ENCODE data around the gene STX8. TPM values are rescaled to one million over a fixed set of nuclear protein-coding genes. Genes with fewer than 3 reads are reported as not detected.

The STX8 gene
- total RNA-seq, 2 experiments from 2014 or later, result 59.6 to 71.5 TPM

DNA sequence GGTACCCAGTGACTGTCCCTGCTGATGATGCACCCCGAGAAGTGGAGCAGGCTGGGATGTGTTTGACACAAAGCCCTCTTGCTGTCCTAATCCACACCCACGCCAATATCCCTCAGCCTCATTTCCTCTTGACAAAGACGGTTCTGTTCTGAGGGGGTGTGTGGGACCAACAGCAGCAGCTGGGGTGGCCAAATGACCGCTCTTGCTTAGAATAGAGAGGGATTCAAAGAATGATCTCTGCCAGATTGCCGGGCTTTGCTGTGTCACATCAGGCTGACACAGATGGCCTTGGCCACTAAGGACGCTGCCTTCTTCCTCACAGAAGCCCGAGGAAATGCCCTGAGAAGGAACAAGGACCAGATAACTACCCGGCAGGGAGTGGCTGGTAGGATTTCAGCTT lies 303.6 kb downstream of the STX8 start:
- H3K9me3 Mint-ChIP-seq, result no peaks in the 10 kb centered on the region
- no peak overlapping the region for H3K27ac Mint-ChIP-seq
- TF ChIP-seq, protein P1, sequence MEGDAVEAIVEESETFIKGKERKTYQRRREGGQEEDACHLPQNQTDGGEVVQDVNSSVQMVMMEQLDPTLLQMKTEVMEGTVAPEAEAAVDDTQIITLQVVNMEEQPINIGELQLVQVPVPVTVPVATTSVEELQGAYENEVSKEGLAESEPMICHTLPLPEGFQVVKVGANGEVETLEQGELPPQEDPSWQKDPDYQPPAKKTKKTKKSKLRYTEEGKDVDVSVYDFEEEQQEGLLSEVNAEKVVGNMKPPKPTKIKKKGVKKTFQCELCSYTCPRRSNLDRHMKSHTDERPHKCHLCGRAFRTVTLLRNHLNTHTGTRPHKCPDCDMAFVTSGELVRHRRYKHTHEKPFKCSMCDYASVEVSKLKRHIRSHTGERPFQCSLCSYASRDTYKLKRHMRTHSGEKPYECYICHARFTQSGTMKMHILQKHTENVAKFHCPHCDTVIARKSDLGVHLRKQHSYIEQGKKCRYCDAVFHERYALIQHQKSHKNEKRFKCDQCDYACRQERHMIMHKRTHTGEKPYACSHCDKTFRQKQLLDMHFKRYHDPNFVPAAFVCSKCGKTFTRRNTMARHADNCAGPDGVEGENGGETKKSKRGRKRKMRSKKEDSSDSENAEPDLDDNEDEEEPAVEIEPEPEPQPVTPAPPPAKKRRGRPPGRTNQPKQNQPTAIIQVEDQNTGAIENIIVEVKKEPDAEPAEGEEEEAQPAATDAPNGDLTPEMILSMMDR (IDR thresholded peaks at IDR 0.05), result no peak
- H3K36me3 Mint-ChIP-seq (ENCODE audit: low read depth), result peaks cover 1% of the 10 kb centered on the region
- CTCF ChIA-PET, result no interaction called here
- no peak for DNase-seq
- no peak for ATAC-seq
- H3K4me3 Mint-ChIP-seq, result no peak overlapping the region
- H3K27me3 Mint-ChIP-seq, result no peaks in the 10 kb centered on the region
- POLR2A ChIA-PET, result no interaction called here
- H3K4me1 Mint-ChIP-seq (ENCODE audit: low read depth), result peaks cover 29% of the 10 kb centered on the region
- intact Hi-C loops (cut with micrococcal nuclease), result no loop called here

DNA sequence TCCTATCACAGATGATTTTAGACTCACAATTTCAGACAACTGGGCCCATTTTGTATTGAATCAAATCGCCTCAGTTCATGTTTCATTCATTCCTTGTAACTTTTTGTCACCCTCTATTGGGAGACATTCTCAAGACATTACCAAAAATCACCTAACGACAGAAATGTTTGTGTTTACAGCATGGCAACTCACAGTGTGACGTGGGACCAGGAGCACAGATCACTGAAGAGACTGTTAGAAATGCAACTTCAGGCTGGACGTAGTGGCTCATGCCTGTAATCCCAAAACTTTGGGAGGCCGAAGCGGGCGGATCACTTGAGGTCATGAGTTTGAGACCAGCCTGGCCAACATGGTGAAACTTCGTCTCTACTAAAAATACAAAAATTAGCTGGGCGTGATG lies 304.7 kb downstream of the STX8 start:
- Mint-ChIP-seq H3K36me3 (ENCODE audit: low read depth) (no peaks in the 10 kb centered on the region), H3K9me3 (no peaks in the 10 kb centered on the region), H3K4me1 (ENCODE audit: low read depth) (peaks cover 29% of the 10 kb centered on the region), H3K27ac (no peak overlapping the region), H3K27me3 (no peaks in the 10 kb centered on the region), H3K4me3 (no peak overlapping the region)
- ATAC-seq (no peak), DNase-seq (no peak)
- POLR2A ChIA-PET, result no interaction called here
- intact Hi-C loops (cut with micrococcal nuclease), result no loop called here
- CTCF ChIA-PET, result no interaction called here
- TF ChIP-seq, protein P1 (IDR thresholded peaks at IDR 0.05), result no peak

DNA sequence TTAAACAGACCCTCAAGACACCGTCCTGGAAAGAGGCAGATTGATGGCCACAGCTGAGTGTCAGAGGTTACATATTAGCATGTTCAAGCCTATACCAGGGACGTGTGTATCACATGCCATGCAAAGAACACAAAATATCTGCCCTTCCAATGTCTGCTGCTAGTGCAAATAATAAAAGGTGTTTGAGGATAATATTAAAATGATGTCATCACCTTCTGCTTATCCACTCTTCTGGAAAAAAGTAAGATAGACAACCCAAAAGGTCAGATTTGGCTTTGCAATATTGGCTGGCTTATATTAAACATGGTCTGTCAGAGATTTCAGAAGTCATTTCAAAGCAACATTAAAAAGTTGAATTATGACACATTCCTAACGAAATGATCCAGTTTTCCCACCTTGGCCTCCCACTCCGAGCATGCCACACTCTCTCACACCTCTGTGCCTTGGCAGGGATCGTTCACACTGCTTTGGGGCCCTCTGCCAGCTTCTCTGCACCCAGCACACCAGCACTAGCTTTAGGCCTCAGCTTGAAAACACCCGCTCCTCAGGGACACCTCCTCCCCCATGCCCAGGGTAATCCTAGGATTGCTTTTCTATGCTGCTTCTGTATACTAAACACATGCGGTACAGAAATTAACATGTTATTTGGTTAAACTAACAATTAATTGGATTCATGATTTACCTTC lies 306.1 kb downstream of the STX8 start:
- Mint-ChIP-seq H3K4me3 (no peak overlapping the region), H3K36me3 (ENCODE audit: low read depth) (peaks cover 2% of the 10 kb centered on the region), H3K27ac (no peak overlapping the region), H3K4me1 (ENCODE audit: low read depth) (peaks cover 24% of the 10 kb centered on the region), H3K9me3 (no peaks in the 10 kb centered on the region), H3K27me3 (no peaks in the 10 kb centered on the region)
- intact Hi-C loops (cut with micrococcal nuclease), result no loop called here
- ChIA-PET POLR2A (no interaction called here), CTCF (no interaction called here)
- DNase-seq (no peak), ATAC-seq (no peak)
- TF ChIP-seq, protein P1 (IDR thresholded peaks at IDR 0.05), result no peak

DNA sequence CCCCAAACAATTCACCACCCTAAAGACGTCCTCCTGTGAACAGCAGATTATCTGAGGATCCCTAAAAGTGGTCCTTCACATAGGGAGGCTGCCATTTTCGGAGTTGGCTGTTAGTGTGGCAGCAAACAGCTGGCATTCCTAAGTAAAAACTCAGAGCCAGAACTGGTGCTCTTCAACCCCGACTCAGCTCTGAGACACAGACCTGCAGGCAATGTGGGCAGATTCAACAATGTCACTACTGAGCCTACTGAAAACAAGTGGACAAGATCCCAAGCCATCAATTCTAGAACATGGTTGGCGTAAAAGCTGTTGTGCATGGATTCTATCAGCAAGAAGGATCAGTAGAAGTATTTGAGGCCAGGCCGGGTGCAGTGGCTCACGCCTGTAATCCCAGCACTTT lies 307.1 kb downstream of the STX8 start:
- POLR2A ChIA-PET, result no interaction called here
- no peak overlapping the region for H3K27ac Mint-ChIP-seq
- TF ChIP-seq, protein P1 (IDR thresholded peaks at IDR 0.05), result no peak
- CTCF ChIA-PET, result no interaction called here
- peaks cover 5% of the 10 kb centered on the region for H3K36me3 Mint-ChIP-seq (ENCODE audit: low read depth)
- H3K4me3 Mint-ChIP-seq, result no peak overlapping the region
- H3K4me1 Mint-ChIP-seq (ENCODE audit: low read depth), result peaks cover 16% of the 10 kb centered on the region
- DNase-seq (no peak), ATAC-seq (no peak)
- intact Hi-C loops (cut with micrococcal nuclease), result no loop called here
- H3K27me3 Mint-ChIP-seq, result no peaks in the 10 kb centered on the region
- H3K9me3 Mint-ChIP-seq, result peaks cover 3% of the 10 kb centered on the region

DNA sequence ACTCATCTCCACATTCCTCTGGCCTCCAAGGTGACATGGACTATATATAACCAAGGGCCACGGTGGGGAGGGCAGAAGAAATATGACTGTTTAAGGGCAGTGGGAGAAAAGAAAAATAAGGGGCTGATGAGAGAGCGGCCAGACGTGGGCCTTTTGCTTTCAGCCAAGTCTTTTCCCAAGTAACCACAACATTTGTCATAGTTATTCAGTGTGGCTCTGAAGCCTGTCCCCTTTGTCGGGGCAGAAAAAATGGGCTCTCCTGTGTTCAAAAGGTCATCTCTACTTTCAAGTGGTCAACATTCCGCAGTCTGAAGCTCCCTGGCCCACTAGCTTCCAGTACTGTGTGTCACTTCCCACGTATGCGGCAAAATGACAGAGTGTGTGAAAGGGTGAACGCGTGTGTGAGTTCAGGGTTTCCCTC lies 308.9 kb downstream of the STX8 start:
- Mint-ChIP-seq H3K27ac (no peak overlapping the region), H3K4me3 (no peak overlapping the region), H3K27me3 (no peaks in the 10 kb centered on the region), H3K9me3 (peaks cover 3% of the 10 kb centered on the region), H3K36me3 (ENCODE audit: low read depth) (peaks cover 5% of the 10 kb centered on the region), H3K4me1 (ENCODE audit: low read depth) (no peaks in the 10 kb centered on the region)
- ChIA-PET POLR2A (no interaction called here), CTCF (interaction anchor here (1.0 kb wide), 1 partner anchor 24 kb away, joined by 3 read pairs; no protein-coding TSS in a partner anchor)
- DNase-seq (no peak), ATAC-seq (no peak)
- intact Hi-C loops (cut with micrococcal nuclease), result no loop called here
- TF ChIP-seq, protein P1 (IDR thresholded peaks at IDR 0.05), result no peak

Data from activated CD8-positive, alpha-beta T cell treated with anti-CD3 and anti-CD28 coated beads for 36 hours (primary cell).